OCI-LY3 (cell line): ENCODE data around the gene ELFN1.

Experiments used
- EZH2phosphoT487 ChIP-seq: fragments of 200-600 bp; shearing (Covaris generic); IDR thresholded peaks from 2 replicates; pipeline ENCODE4 v1.6.1; 2018; ENCODE audit warnings: antibody characterized with exemption, mixed run types, low read depth
- TF ChIP-seq, protein P1 (sequence below): fragments of 200-600, 300-600 bp; sonication (generic); IDR thresholded peaks from 2 replicates; pipeline ENCODE4 v1.5.1; 2014; ENCODE audit warnings: antibody characterized with exemption, low read length, low read depth

DNA sequence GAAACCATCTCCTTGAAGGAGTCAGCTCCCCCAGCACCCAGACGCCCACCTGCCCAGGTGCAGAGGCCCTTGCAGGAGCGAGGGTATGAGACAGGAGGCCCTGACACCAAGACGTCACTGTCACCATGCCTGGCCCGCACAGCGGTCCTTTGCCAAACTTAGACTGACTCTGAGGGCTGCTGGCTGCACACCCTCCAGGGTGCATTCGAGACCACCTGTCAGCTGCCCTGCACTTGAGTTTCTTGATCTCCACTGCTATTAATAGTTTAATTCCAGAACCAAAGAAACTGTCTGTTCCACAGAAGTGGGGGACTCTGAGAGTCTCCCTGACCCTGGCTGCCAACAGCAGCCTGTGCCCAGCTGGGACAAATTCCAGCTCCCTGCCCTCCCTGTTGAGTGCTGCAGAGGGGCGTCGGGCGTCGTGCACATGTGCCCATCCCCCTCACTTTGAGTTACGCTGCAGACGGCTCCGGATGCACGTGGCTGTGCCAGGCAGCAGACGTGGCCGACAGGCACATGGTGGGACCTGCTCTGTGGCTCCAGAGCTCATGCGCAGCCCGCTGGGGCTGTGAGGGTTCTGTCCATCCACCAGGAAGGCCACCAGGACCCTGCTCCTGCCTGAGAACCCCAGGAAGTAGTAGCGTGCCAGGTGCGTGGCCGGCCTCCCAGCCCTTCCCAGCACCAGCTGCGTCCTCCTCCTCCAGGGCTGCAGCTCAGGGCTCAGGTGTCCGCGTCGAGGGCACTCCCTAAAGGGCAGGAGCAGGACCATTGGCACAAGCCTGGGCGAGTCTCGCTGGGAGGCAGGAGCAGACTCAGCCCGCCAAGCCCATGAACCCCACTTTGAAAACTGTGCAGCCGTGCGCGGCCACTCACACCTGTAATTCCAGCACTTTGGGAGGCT, 24.8 kb downstream of the ELFN1 start:
- TF ChIP-seq, protein P1, sequence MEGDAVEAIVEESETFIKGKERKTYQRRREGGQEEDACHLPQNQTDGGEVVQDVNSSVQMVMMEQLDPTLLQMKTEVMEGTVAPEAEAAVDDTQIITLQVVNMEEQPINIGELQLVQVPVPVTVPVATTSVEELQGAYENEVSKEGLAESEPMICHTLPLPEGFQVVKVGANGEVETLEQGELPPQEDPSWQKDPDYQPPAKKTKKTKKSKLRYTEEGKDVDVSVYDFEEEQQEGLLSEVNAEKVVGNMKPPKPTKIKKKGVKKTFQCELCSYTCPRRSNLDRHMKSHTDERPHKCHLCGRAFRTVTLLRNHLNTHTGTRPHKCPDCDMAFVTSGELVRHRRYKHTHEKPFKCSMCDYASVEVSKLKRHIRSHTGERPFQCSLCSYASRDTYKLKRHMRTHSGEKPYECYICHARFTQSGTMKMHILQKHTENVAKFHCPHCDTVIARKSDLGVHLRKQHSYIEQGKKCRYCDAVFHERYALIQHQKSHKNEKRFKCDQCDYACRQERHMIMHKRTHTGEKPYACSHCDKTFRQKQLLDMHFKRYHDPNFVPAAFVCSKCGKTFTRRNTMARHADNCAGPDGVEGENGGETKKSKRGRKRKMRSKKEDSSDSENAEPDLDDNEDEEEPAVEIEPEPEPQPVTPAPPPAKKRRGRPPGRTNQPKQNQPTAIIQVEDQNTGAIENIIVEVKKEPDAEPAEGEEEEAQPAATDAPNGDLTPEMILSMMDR: no peak
- no peak for TF ChIP-seq EZH2phosphoT487
